Astrocyte of the spinal cord (primary cell): ENCODE measurements around the gene ABCA2.

Experiments used
- DNase-seq: peaks from one replicate; pipeline ENCODE4 v3.0.0; 2011; ENCODE audit warnings: low read depth, low spot score
- H3K4me3 ChIP-seq: 2 replicates; pipeline ENCODE4 v1.5.1; 2011; ENCODE audit warnings: low read depth, mild to moderate bottlenecking, low read length, moderate library complexity
- CTCF ChIP-seq: IDR thresholded peaks from 2 replicates; pipeline ENCODE4 v1.5.1; 2012; ENCODE audit warnings: low read depth, mild to moderate bottlenecking, low read length, inconsistent platforms
- in situ Hi-C: cut with HindIII; loops from 2 replicates; pipeline ENCODE4 v1.10.0; 2017; ENCODE audit warnings: low sequenced_read_pairs

The ABCA2 gene

GRCh38 chr9:137014166-137014565 lies 13.9 kb downstream of the ABCA2 start:
- no peak overlapping the region for H3K4me3 ChIP-seq
- in situ Hi-C loops, result no loop called here
- no peak for DNase-seq
- TF ChIP-seq CTCF, result no peak

GRCh38 chr9:137013571-137013940 lies 14.5 kb downstream of the ABCA2 start:
- no peak for DNase-seq
- TF ChIP-seq CTCF, result no peak
- in situ Hi-C loops, result no loop called here
- H3K4me3 ChIP-seq, result no peak overlapping the region

- no peak for TF ChIP-seq CTCF
- in situ Hi-C loops, result no loop called here
- H3K4me3 ChIP-seq, result no peak overlapping the region
- no peak for DNase-seq
These were observed 15.1 kb downstream of the ABCA2 start for GRCh38 chr9:137012694-137013570.

GRCh38 chr9:137011907-137012675 lies 15.9 kb downstream of the ABCA2 start:
- no peak overlapping the region for H3K4me3 ChIP-seq
- no peak for DNase-seq
- in situ Hi-C loops, result no loop called here
- no peak for TF ChIP-seq CTCF

GRCh38 chr9:137011156-137011555 lies 16.9 kb downstream of the ABCA2 start:
- no peak for TF ChIP-seq CTCF
- no peak overlapping the region for H3K4me3 ChIP-seq
- DNase-seq, result no peak
- in situ Hi-C loops, result no loop called here

GRCh38 chr9:137009938-137010732 lies 17.9 kb downstream of the ABCA2 start:
- in situ Hi-C loops, result no loop called here
- DNase-seq, result no peak
- no peak for TF ChIP-seq CTCF
- no peak overlapping the region for H3K4me3 ChIP-seq
